HEK293 (cell line): Measurements from ENCODE around the gene EEF1B2.

Experiments
- CTCF ChIP-seq: fragments of 450-650 bp; formaldehyde crosslinking; IDR thresholded peaks from 2 replicates; pipeline ENCODE4 v1.5.1; 2016; ENCODE audit warnings: missing biosample characterization, missing genetic modification characterization
- ZBTB1 ChIP-seq: fragments of 450-650 bp; formaldehyde crosslinking; IDR thresholded peaks from 2 replicates; pipeline ENCODE4 v1.5.1; 2016; ENCODE audit warnings: missing biosample characterization, missing genetic modification characterization
- ZBTB48 ChIP-seq: fragments of 450-650 bp; formaldehyde crosslinking; IDR thresholded peaks from 2 replicates; pipeline ENCODE4 v1.5.1; 2016; ENCODE audit warnings: missing biosample characterization, missing genetic modification characterization
- ZNF10 ChIP-seq: fragments of 450-650 bp; formaldehyde crosslinking; IDR thresholded peaks from 2 replicates; pipeline ENCODE4 v1.5.1; 2017; ENCODE audit warnings: missing biosample characterization, missing genetic modification characterization
- ZNF19 ChIP-seq: fragments of 450-650 bp; formaldehyde crosslinking; IDR thresholded peaks from 2 replicates; pipeline ENCODE4; 2016; ENCODE audit warnings: missing biosample characterization, missing genetic modification characterization, low read depth
- ZNF202 ChIP-seq: fragments of 450-650 bp; formaldehyde crosslinking; IDR thresholded peaks from 2 replicates; pipeline ENCODE4 v1.5.1; 2016; ENCODE audit warnings: missing biosample characterization, missing genetic modification characterization, borderline replicate concordance
- ZNF350 ChIP-seq: fragments of 450-650 bp; formaldehyde crosslinking; IDR thresholded peaks from 2 replicates; pipeline ENCODE4 v1.5.0; 2017; ENCODE audit warnings: missing biosample characterization, mild to moderate bottlenecking, missing genetic modification characterization
- ZNF610 ChIP-seq: fragments of 450-650 bp; formaldehyde crosslinking; IDR thresholded peaks from 2 replicates; pipeline ENCODE4 v1.5.1; 2016; ENCODE audit warnings: missing biosample characterization, missing genetic modification characterization, borderline replicate concordance
- ZNF670 ChIP-seq: fragments of 450-650 bp; formaldehyde crosslinking; IDR thresholded peaks from 2 replicates; pipeline ENCODE4 v1.5.1; 2016; ENCODE audit warnings: missing biosample characterization, missing genetic modification characterization, low read depth

GRCh38 chr2:206159346-206160124 lies at the start of gene EEF1B2, which contains the start of gene NDUFS1:
- TF ChIP-seq ZNF350 (no peak), CTCF (no peak), ZNF670 (tag by site-specific recombination) (no peak), ZBTB1 (tag by site-specific recombination) (no peak), ZNF202 (no peak), ZNF10 (tag by site-specific recombination) (no peak), ZNF19 (tag by site-specific recombination) (no peak), ZNF610 (no peak), ZBTB48 (tag by site-specific recombination) (no peak)
